Central memory CD8-positive, alpha-beta T cell (primary cell): Measurements from ENCODE around the gene UBE3A.
"Not testable (repeated sequence)": the region's sequence is repeated elsewhere in the genome, so short reads cannot be mapped to it uniquely, and the experiment has no call there.

Experiments
- ATAC-seq: fragments of 150-1000 bp; cut with Tn5 transposase; replicated peaks from 2 replicates; pipeline ENCODE4 v1.10.0; 2022; ENCODE audit warnings: mild to moderate bottlenecking, moderate FRiP score, moderate number of reproducible peaks; ENCODE audit not compliant: poor library complexity, severe bottlenecking; ENCODE audit errors: extremely low read depth
- DNase-seq, 2 donors: peaks; one replicate each; pipeline ENCODE4 v3.0.0; 2021; ENCODE audit warnings: low spot score in 2 of 2
- H3K27ac Mint-ChIP-seq: one replicate; pipeline ENCODE4 v1.8.0; 2022; ENCODE audit warnings: low read depth, mild to moderate bottlenecking, moderate library complexity, mixed read lengths
- H3K27me3 Mint-ChIP-seq: one replicate; pipeline ENCODE4 v1.8.0; 2022; ENCODE audit warnings: mixed read lengths
- H3K36me3 Mint-ChIP-seq: one replicate; pipeline ENCODE4 v1.8.0; 2022; ENCODE audit warnings: mild to moderate bottlenecking, moderate library complexity, mixed read lengths; ENCODE audit not compliant: insufficient read depth
- H3K4me1 Mint-ChIP-seq: one replicate; pipeline ENCODE4 v1.8.0; 2022; ENCODE audit warnings: mixed read lengths
- H3K4me3 Mint-ChIP-seq: one replicate; pipeline ENCODE4 v1.8.0; 2022; ENCODE audit warnings: mild to moderate bottlenecking, moderate library complexity, mixed read lengths
- H3K9me3 Mint-ChIP-seq: one replicate; pipeline ENCODE4 v1.8.0; 2022; ENCODE audit warnings: mixed read lengths

The UBE3A gene

DNA sequence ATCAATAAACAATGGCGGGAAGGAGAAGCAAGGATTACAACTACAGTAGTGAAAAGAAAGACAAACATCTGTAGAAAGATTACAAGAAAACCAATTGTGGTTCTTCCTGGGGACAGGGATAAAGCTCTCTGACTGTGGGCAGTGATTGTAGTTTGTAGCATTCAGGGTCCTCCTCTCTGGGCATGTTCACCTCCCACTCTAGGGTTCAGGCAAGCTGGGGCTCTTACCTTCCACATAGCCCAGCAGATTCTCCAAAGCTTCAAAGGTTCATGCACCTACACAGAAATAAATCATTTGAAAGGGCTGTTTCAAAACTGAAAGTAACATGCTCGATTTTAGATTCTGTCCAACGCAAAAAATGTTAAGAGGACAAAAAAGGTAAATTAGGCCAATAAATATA is 17.4 kb upstream of the UBE3A start:
- ATAC-seq (no peak), DNase-seq (no peak)
- Mint-ChIP-seq H3K27ac (no peak overlapping the region), H3K36me3 (no peaks in the 10 kb centered on the region), H3K4me3 (no peak overlapping the region), H3K9me3 (no peaks in the 10 kb centered on the region), H3K27me3 (no peaks in the 10 kb centered on the region), H3K4me1 (no peaks in the 10 kb centered on the region)

GRCh38 chr15:25455226-25455625 is 16.4 kb upstream of the UBE3A start:
- H3K27me3 Mint-ChIP-seq, result no peaks in the 10 kb centered on the region
- H3K4me3 Mint-ChIP-seq, result no peak overlapping the region
- DNase-seq (no peak), ATAC-seq (no peak)
- no peaks in the 10 kb centered on the region for H3K9me3 Mint-ChIP-seq
- H3K36me3 Mint-ChIP-seq, result no peaks in the 10 kb centered on the region
- H3K27ac Mint-ChIP-seq, result no peak overlapping the region
- no peaks in the 10 kb centered on the region for H3K4me1 Mint-ChIP-seq

DNA sequence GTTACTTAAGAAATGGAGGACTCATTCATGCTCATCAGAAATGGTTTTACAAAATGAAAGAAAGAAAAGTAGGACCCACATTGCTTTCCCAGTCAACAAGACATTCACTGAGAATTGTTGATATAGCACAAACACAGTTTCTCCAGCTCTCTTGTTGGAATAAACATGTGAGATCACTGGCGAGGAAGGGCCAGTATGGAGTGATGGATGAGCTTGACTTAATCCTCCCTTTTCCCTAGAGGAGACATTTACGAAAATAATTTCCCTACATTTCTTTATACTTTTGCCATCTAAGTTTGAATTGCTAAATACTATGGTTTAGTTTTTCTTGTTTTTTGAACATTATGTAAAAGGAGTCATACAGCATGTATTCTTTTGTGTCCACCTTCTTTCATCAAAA is 15.9 kb upstream of the UBE3A start:
- Mint-ChIP-seq H3K27ac (no peak overlapping the region), H3K9me3 (no peaks in the 10 kb centered on the region), H3K36me3 (no peaks in the 10 kb centered on the region), H3K4me1 (no peaks in the 10 kb centered on the region), H3K27me3 (no peaks in the 10 kb centered on the region), H3K4me3 (no peak overlapping the region)
- DNase-seq (no peak), ATAC-seq (no peak)

GRCh38 chr15:25453246-25453645 is 14.4 kb upstream of the UBE3A start:
- not testable (repeated sequence) for H3K27me3 Mint-ChIP-seq

DNA sequence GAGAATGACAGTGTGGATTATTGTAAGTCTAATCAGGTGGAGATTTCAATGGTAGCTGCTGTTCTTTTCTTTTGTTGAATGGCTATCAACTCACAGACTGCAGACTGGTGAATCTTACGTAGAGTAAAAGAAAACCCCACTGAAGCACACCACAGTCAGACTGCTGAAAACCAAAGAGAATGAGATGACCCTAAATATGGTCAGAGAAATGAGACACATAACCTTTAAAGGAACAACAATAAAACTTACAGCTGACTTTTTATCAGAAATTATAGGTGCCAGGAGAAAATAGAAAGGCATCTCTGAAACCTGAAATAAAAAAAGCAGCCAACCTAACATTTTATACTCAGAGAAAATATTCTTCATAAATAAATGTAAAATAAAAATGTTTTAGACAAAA is 12.7 kb upstream of the UBE3A start:
- H3K4me3 Mint-ChIP-seq, result no peak overlapping the region
- H3K27ac Mint-ChIP-seq, result no peak overlapping the region
- H3K4me1 Mint-ChIP-seq, result no peaks in the 10 kb centered on the region
- H3K27me3 Mint-ChIP-seq, result peaks cover 16% of the 10 kb centered on the region
- H3K36me3 Mint-ChIP-seq, result no peaks in the 10 kb centered on the region
- H3K9me3 Mint-ChIP-seq, result no peaks in the 10 kb centered on the region
- DNase-seq (no peak), ATAC-seq (no peak)

More at GRCh38 chr15:25453246-25453645, 14.4 kb upstream of the UBE3A start:
- not testable (repeated sequence) for H3K9me3 Mint-ChIP-seq, H3K4me3 Mint-ChIP-seq, H3K36me3 Mint-ChIP-seq, ATAC-seq, DNase-seq, H3K27ac Mint-ChIP-seq, H3K4me1 Mint-ChIP-seq

- no peaks in the 10 kb centered on the region for H3K36me3 Mint-ChIP-seq
- H3K4me1 Mint-ChIP-seq, result no peaks in the 10 kb centered on the region
- no peak for ATAC-seq
- H3K9me3 Mint-ChIP-seq, result no peaks in the 10 kb centered on the region
- H3K4me3 Mint-ChIP-seq, result no peak overlapping the region
- DNase-seq, result no peak
- H3K27ac Mint-ChIP-seq, result no peak overlapping the region
- H3K27me3 Mint-ChIP-seq, result peaks cover 22% of the 10 kb centered on the region
Measured at GRCh38 chr15:25450163-25450562, 11.3 kb upstream of the UBE3A start.

GRCh38 chr15:25446076-25446475 is 7.3 kb upstream of the UBE3A start:
- ATAC-seq, result no peak
- H3K4me1 Mint-ChIP-seq, result no peaks in the 10 kb centered on the region
- no peak for DNase-seq
- H3K27me3 Mint-ChIP-seq, result peaks cover 28% of the 10 kb centered on the region
- H3K4me3 Mint-ChIP-seq, result no peak overlapping the region
- no peak overlapping the region for H3K27ac Mint-ChIP-seq
- peaks cover 1% of the 10 kb centered on the region for H3K36me3 Mint-ChIP-seq
- no peaks in the 10 kb centered on the region for H3K9me3 Mint-ChIP-seq

DNA sequence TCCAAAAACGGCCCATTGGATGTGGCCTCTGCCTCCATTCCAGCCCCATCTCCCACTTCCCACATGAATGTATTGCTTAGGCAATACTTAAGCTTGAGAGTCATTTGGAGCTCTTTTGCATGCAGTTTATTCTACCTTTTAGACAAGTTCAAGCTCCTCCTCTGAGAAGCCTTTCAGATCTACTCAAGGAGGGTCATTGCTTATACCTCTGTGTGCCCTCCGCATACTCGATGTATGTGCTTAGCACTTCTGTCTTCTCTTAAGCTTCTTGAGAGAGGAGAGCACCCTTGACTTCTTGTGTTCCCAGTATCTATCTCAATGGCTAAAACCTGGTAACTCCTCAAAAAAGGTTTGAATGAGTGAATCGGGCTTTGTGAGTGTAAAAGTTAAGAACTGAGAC is 6.6 kb upstream of the UBE3A start:
- Mint-ChIP-seq H3K27me3 (peaks cover 28% of the 10 kb centered on the region), H3K4me1 (no peaks in the 10 kb centered on the region), H3K36me3 (peaks cover 1% of the 10 kb centered on the region), H3K4me3 (no peak overlapping the region), H3K27ac (no peak overlapping the region), H3K9me3 (no peaks in the 10 kb centered on the region)
- ATAC-seq (no peak), DNase-seq (no peak)

- Mint-ChIP-seq H3K36me3 (peaks cover 10% of the 10 kb centered on the region), H3K27me3 (peaks cover 12% of the 10 kb centered on the region), H3K4me1 (peaks cover 11% of the 10 kb centered on the region), H3K4me3 (no peak overlapping the region), H3K9me3 (no peaks in the 10 kb centered on the region), H3K27ac (no peak overlapping the region)
- no peak for ATAC-seq
- no peak for DNase-seq
Measured at GRCh38 chr15:25441111-25441510, 2.3 kb upstream of the UBE3A start.

DNA sequence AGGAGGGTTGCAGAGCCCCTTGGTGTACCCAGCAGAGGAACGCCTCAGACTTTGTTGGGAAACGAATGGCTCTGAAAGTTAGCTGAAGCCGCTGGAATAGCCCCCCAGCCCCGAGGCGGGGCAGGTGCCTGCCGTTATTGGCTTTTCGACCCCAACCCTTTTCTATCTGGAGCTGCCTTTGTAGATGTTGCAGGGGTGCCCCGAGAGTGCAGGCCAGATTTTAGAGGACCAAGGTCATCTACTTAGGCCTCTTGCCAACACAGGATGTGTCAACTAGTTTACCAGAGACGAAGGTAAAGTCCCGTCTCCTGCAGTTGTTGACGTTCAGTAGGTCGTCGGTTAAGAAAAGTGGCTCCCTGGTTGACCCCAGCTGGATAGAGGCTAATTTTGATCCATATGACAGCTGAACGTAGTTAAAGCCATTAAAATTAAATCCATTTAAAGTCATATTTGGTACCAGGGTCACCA is 579 bp upstream of the UBE3A start:
- no peaks in the 10 kb centered on the region for H3K27me3 Mint-ChIP-seq
- ATAC-seq (peak; percentile 12), DNase-seq (no peak)
- peaks cover 28% of the 10 kb centered on the region for H3K4me1 Mint-ChIP-seq
- peak overlapping the region; percentile 84 for H3K4me3 Mint-ChIP-seq
- no peaks in the 10 kb centered on the region for H3K9me3 Mint-ChIP-seq
- H3K27ac Mint-ChIP-seq, result peak overlapping the region; percentile 74
- peaks cover 10% of the 10 kb centered on the region for H3K36me3 Mint-ChIP-seq

- peaks cover 12% of the 10 kb centered on the region for H3K36me3 Mint-ChIP-seq
- H3K4me1 Mint-ChIP-seq, result peaks cover 30% of the 10 kb centered on the region
- ATAC-seq (peak; percentile 17), DNase-seq (peak; percentile 22 to 30)
- peak overlapping the region; percentile 74 for H3K27ac Mint-ChIP-seq
- H3K4me3 Mint-ChIP-seq, result peak overlapping the region; percentile 84
- no peaks in the 10 kb centered on the region for H3K27me3 Mint-ChIP-seq
- no peaks in the 10 kb centered on the region for H3K9me3 Mint-ChIP-seq
Measured at GRCh38 chr15:25437777-25438600, 835 bp downstream of the UBE3A start.

DNA sequence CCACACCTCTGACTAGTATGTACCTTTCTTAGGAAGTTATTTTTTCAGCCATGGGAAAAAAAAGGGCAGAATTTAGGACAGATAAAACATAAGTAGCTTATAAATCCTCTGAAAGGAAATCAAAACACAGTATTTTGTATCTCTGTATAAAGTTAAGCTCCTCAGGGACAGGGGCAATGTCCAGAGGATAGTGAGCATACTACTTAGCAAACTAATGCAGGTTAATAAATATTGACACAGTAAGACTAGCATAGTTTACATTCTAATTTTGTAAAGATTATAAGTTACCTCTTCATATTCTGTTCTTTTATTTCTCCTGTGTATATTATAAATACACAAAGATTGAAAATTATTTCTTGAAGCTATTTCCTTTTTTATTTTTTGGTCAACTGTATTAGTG is 2.1 kb downstream of the UBE3A start:
- peak overlapping the region; percentile 48 for H3K4me3 Mint-ChIP-seq
- DNase-seq, result no peak
- no peak overlapping the region for H3K27ac Mint-ChIP-seq
- H3K36me3 Mint-ChIP-seq, result peaks cover 10% of the 10 kb centered on the region
- H3K9me3 Mint-ChIP-seq, result no peaks in the 10 kb centered on the region
- no peak for ATAC-seq
- no peaks in the 10 kb centered on the region for H3K27me3 Mint-ChIP-seq
- peaks cover 42% of the 10 kb centered on the region for H3K4me1 Mint-ChIP-seq

- H3K36me3 Mint-ChIP-seq, result peaks cover 10% of the 10 kb centered on the region
- ATAC-seq, result no peak
Measured at GRCh38 chr15:25435474-25436243, 3.2 kb downstream of the UBE3A start.

More at GRCh38 chr15:25435474-25436243, 3.2 kb downstream of the UBE3A start:
- H3K27me3 Mint-ChIP-seq, result no peaks in the 10 kb centered on the region
- H3K4me3 Mint-ChIP-seq, result peak overlapping the region; percentile 48
- H3K4me1 Mint-ChIP-seq, result peaks cover 53% of the 10 kb centered on the region
- DNase-seq, result no peak
- no peaks in the 10 kb centered on the region for H3K9me3 Mint-ChIP-seq
- H3K27ac Mint-ChIP-seq, result no peak overlapping the region
